ENCODE measurements around the gene ZNF831. TPM values are rescaled to one million over a fixed set of nuclear protein-coding genes. Genes with fewer than 3 reads are reported as not detected.

ZNF831 gene
- total and polyA plus RNA-seq, 3 donors from 2014 or later = 0.99 to 4.8 (median 4.0) TPM

- no peaks in the 10 kb centered on the region for H3K4me1 ChIP-seq
- H3K36me3 ChIP-seq (ENCODE audit: low read depth, missing control alignments) = no peaks in the 10 kb centered on the region
- H3K4me3 ChIP-seq = no peak overlapping the region
- 84 to 100% methylated on average over 2 of the region's 2 CpGs for WGBS, 2 donors
- no peaks in the 10 kb centered on the region for H3K9me3 ChIP-seq
- intact Hi-C loops (cut with DNase I; ENCODE audit: low total_unique reads) = no loop called here
- TF ChIP-seq POLR2A (IDR thresholded peaks at IDR 0.05) = no peak
- peak; percentile 12 to 47 (median 41) for TF ChIP-seq CTCF (IDR thresholded peaks at IDR 0.05)
- DNase-seq = peak; percentile 76
- no peaks in the 10 kb centered on the region for H3K27me3 ChIP-seq
- H3K27ac ChIP-seq = no peak overlapping the region
Observed at GRCh38 chr20:59207742-59208357, 44.2 kb downstream of the ZNF831 start.

- DNase-seq = no peak
- TF ChIP-seq CTCF (IDR thresholded peaks at IDR 0.05) (no peak), POLR2A (IDR thresholded peaks at IDR 0.05) (no peak)
- H3K27me3 ChIP-seq = no peaks in the 10 kb centered on the region
- no peaks in the 10 kb centered on the region for H3K9me3 ChIP-seq
- no peak overlapping the region for H3K27ac ChIP-seq
- H3K4me3 ChIP-seq = no peak overlapping the region
- 72 to 83% methylated on average over 11 of the region's 11 CpGs for WGBS, 2 donors
- no peaks in the 10 kb centered on the region for H3K4me1 ChIP-seq
- H3K36me3 ChIP-seq (ENCODE audit: low read depth, missing control alignments) = no peaks in the 10 kb centered on the region
- intact Hi-C loops (cut with DNase I; ENCODE audit: low total_unique reads) = no loop called here
Observed at GRCh38 chr20:59210186-59210585, 46.6 kb downstream of the ZNF831 start.

- intact Hi-C loops (cut with DNase I; ENCODE audit: low total_unique reads) = no loop called here
- H3K27ac ChIP-seq = no peak overlapping the region
- no peaks in the 10 kb centered on the region for H3K9me3 ChIP-seq
- no peaks in the 10 kb centered on the region for H3K27me3 ChIP-seq
- no peaks in the 10 kb centered on the region for H3K4me1 ChIP-seq
- WGBS, 2 donors = 84% methylated on average over 7 of the region's 7 CpGs
- no peak overlapping the region for H3K4me3 ChIP-seq
- H3K36me3 ChIP-seq (ENCODE audit: low read depth, missing control alignments) = no peaks in the 10 kb centered on the region
- DNase-seq = no peak
- TF ChIP-seq POLR2A (IDR thresholded peaks at IDR 0.05) (no peak), CTCF (IDR thresholded peaks at IDR 0.05) (no peak)
Observed at GRCh38 chr20:59211208-59211765, 47.7 kb downstream of the ZNF831 start.

GRCh38 chr20:59214073-59214472, 50.5 kb downstream of the ZNF831 start:
- no peaks in the 10 kb centered on the region for H3K9me3 ChIP-seq
- no peaks in the 10 kb centered on the region for H3K36me3 ChIP-seq (ENCODE audit: low read depth, missing control alignments)
- WGBS, 2 donors = 62 to 73% methylated on average over 4 of the region's 4 CpGs
- no peak overlapping the region for H3K4me3 ChIP-seq
- H3K27me3 ChIP-seq = no peaks in the 10 kb centered on the region
- no peak overlapping the region for H3K27ac ChIP-seq
- DNase-seq = no peak
- TF ChIP-seq CTCF (IDR thresholded peaks at IDR 0.05) = no peak
- TF ChIP-seq POLR2A (IDR thresholded peaks at IDR 0.05) = no peak
- H3K4me1 ChIP-seq = no peaks in the 10 kb centered on the region
- intact Hi-C loops (cut with DNase I; ENCODE audit: low total_unique reads) = no loop called here
